Calu3 (cell line): ENCODE data around the gene PCP2. TPM values are rescaled to one million over a fixed set of nuclear protein-coding genes. Genes with fewer than 3 reads are reported as not detected.

Experiments used
- BruUV-seq: library from RNA; stranded (reverse); fragments of 400-500 nt; replicated peaks from 2 replicates; lab custom pipeline; 2021; lab: Mats Ljungman, UMichigan
- CTCF ChIA-PET: fragments of 300-600 bp; sonication (Branson Sonifier 250); formaldehyde crosslinking; loops from one replicate; lab custom pipeline; 2022; ENCODE audit warnings: antibody characterized with exemption; lab: Charles Lee
- DNase-seq: peaks from one replicate; pipeline ENCODE4 v3.0.0; 2022
- H3K27ac Mint-ChIP-seq: one replicate; pipeline ENCODE4 v1.8.0; 2022; ENCODE audit warnings: mixed read lengths; ENCODE audit not compliant: unreplicated experiment
- H3K27me3 Mint-ChIP-seq: one replicate; pipeline ENCODE4 v1.8.0; 2022; ENCODE audit warnings: mixed read lengths; ENCODE audit not compliant: unreplicated experiment
- H3K36me3 Mint-ChIP-seq: one replicate; pipeline ENCODE4 v1.8.0; 2022; ENCODE audit warnings: mild to moderate bottlenecking, moderate library complexity, mixed read lengths; ENCODE audit not compliant: insufficient read depth, unreplicated experiment
- H3K4me1 Mint-ChIP-seq: one replicate; pipeline ENCODE4 v1.8.0; 2022; ENCODE audit warnings: mild to moderate bottlenecking, low read depth, mixed read lengths; ENCODE audit not compliant: unreplicated experiment
- H3K4me3 Mint-ChIP-seq: one replicate; pipeline ENCODE4 v1.8.0; 2022; ENCODE audit warnings: mild to moderate bottlenecking, low read depth, moderate library complexity, mixed read lengths; ENCODE audit not compliant: unreplicated experiment
- H3K9me3 Mint-ChIP-seq: one replicate; pipeline ENCODE4 v1.8.0; 2022; ENCODE audit warnings: low read depth, mixed read lengths; ENCODE audit not compliant: unreplicated experiment
- intact Hi-C: fragments of 100-400 bp; cut with micrococcal nuclease; formaldehyde crosslinking; loops from one replicate; pipeline ENCODE4 v1.10.0; 2022; ENCODE audit not compliant: unreplicated experiment
- total RNA-seq: library from RNA; stranded (reverse); gene quantifications from 2 replicates; pipeline ENCODE4 v1.2.3, GENCODE V29; 2022
- TF ChIP-seq, protein P1 (sequence below): fragments of 200-600 bp; IDR thresholded peaks from one replicate; pipeline ENCODE4 v1.8.0; 2022; ENCODE audit warnings: antibody characterized with exemption; ENCODE audit not compliant: unreplicated experiment

PCP2 gene
- total RNA-seq, 1 experiment from 2014 or later, result not detected

DNA sequence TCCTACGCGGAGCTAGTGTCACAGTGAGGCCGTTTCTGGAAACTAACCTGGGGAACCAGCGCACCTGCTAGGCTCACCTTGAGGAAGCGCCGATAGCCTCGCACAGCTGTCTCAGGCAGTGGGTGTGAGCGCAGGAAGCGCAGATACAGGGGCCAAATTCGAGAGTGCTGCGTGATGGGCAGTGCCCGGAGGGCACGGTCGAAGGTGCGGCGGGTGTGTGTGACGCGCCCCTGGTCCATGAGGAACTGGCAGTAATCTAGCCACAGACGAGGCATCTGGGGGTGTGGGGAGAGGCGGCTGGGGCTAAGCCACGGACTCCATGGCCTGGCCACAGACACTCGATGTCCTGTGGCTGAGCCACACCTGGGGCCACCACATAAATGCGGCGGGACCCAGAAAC lies 6.4 kb downstream of the PCP2 start:
- H3K4me3 Mint-ChIP-seq, result no peak overlapping the region
- TF ChIP-seq, protein P1, sequence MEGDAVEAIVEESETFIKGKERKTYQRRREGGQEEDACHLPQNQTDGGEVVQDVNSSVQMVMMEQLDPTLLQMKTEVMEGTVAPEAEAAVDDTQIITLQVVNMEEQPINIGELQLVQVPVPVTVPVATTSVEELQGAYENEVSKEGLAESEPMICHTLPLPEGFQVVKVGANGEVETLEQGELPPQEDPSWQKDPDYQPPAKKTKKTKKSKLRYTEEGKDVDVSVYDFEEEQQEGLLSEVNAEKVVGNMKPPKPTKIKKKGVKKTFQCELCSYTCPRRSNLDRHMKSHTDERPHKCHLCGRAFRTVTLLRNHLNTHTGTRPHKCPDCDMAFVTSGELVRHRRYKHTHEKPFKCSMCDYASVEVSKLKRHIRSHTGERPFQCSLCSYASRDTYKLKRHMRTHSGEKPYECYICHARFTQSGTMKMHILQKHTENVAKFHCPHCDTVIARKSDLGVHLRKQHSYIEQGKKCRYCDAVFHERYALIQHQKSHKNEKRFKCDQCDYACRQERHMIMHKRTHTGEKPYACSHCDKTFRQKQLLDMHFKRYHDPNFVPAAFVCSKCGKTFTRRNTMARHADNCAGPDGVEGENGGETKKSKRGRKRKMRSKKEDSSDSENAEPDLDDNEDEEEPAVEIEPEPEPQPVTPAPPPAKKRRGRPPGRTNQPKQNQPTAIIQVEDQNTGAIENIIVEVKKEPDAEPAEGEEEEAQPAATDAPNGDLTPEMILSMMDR, result no peak
- DNase-seq, result no peak
- no TSS peak for BruUV-seq
- no peaks in the 10 kb centered on the region for H3K9me3 Mint-ChIP-seq
- peaks cover 40% of the 10 kb centered on the region for H3K36me3 Mint-ChIP-seq
- H3K27me3 Mint-ChIP-seq, result no peaks in the 10 kb centered on the region
- CTCF ChIA-PET, result no interaction called here
- intact Hi-C loops, result no loop called here
- H3K4me1 Mint-ChIP-seq, result peaks cover 7% of the 10 kb centered on the region
- no peak overlapping the region for H3K27ac Mint-ChIP-seq

DNA sequence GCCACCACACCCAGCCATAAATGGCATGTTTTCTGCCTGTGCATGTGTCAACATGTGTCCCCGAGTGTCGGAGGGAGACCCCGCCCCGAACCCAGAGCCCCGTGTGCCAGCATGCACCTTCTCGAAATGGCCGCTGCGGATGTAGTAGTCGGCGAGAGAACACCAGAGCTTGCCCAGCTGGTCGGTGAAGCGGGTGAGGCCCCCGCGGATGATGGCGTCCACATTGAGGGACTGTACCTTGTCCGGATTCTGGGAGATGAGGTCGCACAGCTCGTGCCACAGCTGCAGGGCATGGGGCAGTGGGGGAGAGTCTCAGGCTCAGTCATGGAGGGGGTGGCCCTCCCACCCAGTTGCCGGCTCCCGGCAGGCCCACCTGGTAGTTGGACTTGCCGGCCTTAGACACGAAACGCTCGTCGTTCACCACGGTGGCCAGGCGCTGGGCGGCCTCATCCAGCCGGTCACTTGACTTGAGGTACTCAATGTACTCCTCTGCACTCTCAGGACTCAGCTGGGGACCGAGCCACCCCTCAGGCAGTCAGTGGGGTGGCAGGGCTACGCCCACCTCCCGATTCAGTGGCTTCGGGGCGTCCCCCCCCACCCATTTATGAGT lies 7.7 kb downstream of the PCP2 start:
- TF ChIP-seq, protein P1, result no peak
- Mint-ChIP-seq H3K4me3 (no peak overlapping the region), H3K9me3 (no peaks in the 10 kb centered on the region), H3K27me3 (no peaks in the 10 kb centered on the region), H3K4me1 (peaks cover 7% of the 10 kb centered on the region), H3K27ac (no peak overlapping the region), H3K36me3 (peaks cover 40% of the 10 kb centered on the region)
- intact Hi-C loops, result no loop called here
- no peak for DNase-seq
- CTCF ChIA-PET, result no interaction called here
- no TSS peak for BruUV-seq

DNA sequence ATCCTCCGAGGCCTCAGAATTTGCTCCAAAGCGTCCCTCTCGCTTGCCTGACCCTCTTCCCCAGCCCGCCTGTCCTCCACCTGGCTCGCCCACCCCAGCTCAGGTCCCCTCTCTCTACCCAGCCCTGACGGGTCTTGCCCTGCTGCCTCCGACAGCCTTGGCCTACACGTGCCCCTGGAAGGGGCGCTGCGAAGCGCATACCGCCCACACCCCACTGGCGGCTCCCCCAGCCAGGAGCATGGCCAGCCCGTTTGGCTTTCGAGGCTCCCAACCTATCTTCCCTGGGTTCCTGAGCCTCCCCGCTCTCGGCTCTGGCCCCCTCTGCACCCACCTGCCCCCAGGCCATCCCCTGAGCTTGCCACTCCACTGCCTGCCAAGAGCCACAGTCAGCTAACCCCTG lies 8.7 kb downstream of the PCP2 start:
- Mint-ChIP-seq H3K27ac (no peak overlapping the region), H3K4me3 (no peak overlapping the region), H3K27me3 (no peaks in the 10 kb centered on the region), H3K9me3 (no peaks in the 10 kb centered on the region), H3K4me1 (peaks cover 7% of the 10 kb centered on the region), H3K36me3 (peaks cover 34% of the 10 kb centered on the region)
- CTCF ChIA-PET, result no interaction called here
- TF ChIP-seq, protein P1, result no peak
- intact Hi-C loops, result no loop called here
- DNase-seq, result no peak
- BruUV-seq, result no TSS peak

DNA sequence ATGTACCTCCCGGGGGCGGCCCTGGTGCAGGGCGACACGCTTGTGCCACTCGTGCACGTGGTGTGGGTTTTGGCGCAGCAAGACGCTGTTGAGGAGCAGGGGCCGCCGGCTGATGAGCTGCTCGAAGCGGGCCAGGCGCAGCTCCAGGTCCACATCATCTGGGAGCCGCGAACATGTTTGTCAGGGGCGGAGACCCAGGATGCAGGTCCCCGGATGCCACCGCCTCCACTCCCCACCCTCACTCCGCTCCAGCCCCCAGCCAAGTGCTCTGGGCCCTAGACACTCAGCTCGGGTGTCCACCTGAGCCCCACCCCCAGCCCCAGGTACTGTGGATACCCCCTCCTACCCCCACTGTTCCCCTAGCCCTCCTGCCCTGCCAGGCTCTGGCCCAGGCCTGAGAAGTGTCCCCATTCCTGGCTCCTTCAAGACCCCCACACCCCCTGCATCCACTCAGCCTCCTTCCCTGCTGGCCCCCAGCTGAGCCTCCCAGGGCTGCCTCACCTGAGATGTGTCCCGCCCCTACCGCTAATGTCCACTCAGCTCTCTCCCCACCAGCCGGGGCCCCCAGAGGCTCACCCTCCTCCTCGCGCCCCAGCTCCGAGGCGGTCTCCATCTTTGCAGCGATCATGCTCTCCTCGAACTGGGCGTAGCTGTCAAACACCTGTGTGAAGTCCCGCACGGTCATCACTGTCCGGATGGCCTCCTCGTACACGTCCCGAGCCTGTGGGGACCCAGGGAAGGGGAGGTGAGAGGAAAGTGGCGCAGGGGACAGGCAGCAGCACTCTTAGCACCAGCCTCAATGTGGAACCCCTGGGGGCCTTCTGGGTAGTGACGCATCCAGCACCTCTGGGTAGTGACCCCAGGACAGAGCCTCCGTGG lies 9.6 kb downstream of the PCP2 start:
- Mint-ChIP-seq H3K27ac (no peak overlapping the region), H3K4me1 (peaks cover 9% of the 10 kb centered on the region), H3K9me3 (no peaks in the 10 kb centered on the region), H3K36me3 (peaks cover 33% of the 10 kb centered on the region), H3K27me3 (no peaks in the 10 kb centered on the region), H3K4me3 (no peak overlapping the region)
- TF ChIP-seq, protein P1, result no peak
- no peak for DNase-seq
- intact Hi-C loops, result no loop called here
- CTCF ChIA-PET, result no interaction called here
- BruUV-seq, result no TSS peak
